ENCODE measurements around the gene NME1. TPM values are rescaled to one million over a fixed set of nuclear protein-coding genes. Genes with fewer than 3 reads are reported as not detected.

The NME1 gene
- total and polyA plus RNA-seq, 7 experiments from 2014 or later: 13.4 to 159 (median 21.1) TPM

DNA sequence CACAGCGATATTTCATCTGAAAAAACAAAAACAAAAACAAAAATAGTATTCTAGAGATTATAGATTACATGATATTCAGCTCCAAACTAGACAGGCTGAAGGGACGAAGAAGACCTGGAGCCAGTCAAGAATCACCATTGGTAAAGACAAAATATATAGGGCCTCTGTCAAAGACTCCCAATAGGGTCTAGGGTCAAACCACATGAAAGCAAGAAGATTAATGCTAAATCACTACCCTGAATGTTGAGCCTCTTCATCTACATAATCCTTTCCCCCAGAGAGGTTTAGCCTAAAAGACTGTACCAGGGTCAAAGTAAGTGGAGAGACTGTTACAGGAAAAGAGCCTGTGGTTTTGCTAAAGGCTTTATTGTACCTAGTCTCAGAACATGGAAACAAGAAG, 10.8 kb upstream of the NME1 start:
- Histone ChIP-seq H3K4me3 (ENCODE audit: low read length) (no peak overlapping the region), H3K27ac (ENCODE audit: low read depth, low read length) (no peak overlapping the region), H3K4me1 (ENCODE audit: control insufficient read depth in 2 of 2, insufficient read depth in 2 of 2, low read length in 2 of 2) (no peaks in the 10 kb centered on the region), H3K9me3 (ENCODE audit: control insufficient read depth in 2 of 3, low read length in 3 of 3) (no peaks in the 10 kb centered on the region), H3K27me3 (ENCODE audit: control insufficient read depth in 2 of 2, insufficient read depth in 2 of 2, low read length in 2 of 2) (no peaks in the 10 kb centered on the region), H3K36me3 (ENCODE audit: control insufficient read depth in 2 of 3, insufficient read depth in 3 of 3, low read length in 3 of 3) (no peaks in the 10 kb centered on the region)
- DNase-seq (no peak), ATAC-seq (no peak)
- intact Hi-C loops (cut with micrococcal nuclease): no loop called here
- Mint-ChIP-seq H3K36me3 (peaks cover 0 to 4% (median 0%) of the 10 kb centered on the region in 5 donors), H3K27me3 (no peaks in the 10 kb centered on the region), H3K9me3 (no peaks in the 10 kb centered on the region), H3K4me3 (no peak overlapping the region), H3K4me1 (peaks cover 0 to 4% (median 0%) of the 10 kb centered on the region in 7 donors), H3K27ac (no peak overlapping the region)
- CTCF ChIA-PET: interaction anchor here (1.0 kb wide), 1 partner anchor 11 kb away, joined by 3 read pairs; the partner anchor contains the start of gene NME1
- POLR2A ChIA-PET: no interaction called here

DNA sequence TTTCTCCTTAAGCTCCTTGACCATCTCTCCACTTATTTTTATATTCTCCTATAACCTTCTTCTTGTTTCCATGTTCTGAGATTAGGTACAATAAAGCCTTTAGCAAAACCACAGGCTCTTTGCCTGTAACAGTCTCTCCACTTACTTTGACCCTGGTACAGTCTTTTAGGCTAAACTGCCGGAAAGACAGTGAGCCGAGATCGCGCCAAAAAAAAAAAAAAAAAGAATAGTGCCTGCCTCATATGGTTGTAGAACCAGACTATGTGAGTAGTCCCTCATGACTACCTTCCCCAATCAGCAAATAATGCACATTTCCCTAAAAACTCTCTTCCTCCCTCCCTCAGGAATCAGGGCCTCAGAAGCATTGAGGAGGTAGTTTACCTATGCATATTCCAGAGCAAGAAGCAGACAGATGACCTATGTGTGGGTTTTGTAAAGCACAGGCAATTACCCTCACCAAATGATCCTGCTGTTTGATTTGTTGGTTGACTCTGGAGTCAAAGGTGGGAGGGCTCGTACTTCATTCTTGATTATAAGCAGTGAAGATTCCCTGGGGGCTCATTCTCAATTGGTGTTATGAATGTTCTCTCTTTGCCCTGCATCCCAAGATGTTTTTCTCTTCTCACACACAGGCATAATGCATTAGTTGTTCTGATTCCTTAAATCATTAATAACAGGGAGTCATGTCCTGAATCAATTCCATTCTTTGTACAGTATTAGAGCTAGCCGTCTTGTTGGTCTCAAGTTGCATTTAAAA, 8.9 kb upstream of the NME1 start:
- Histone ChIP-seq H3K4me1 (ENCODE audit: control insufficient read depth in 2 of 2, insufficient read depth in 2 of 2, low read length in 2 of 2) (no peaks in the 10 kb centered on the region), H3K36me3 (ENCODE audit: control insufficient read depth in 2 of 3, insufficient read depth in 3 of 3, low read length in 3 of 3) (no peaks in the 10 kb centered on the region), H3K4me3 (ENCODE audit: low read length) (no peak overlapping the region), H3K9me3 (ENCODE audit: control insufficient read depth in 2 of 3, low read length in 3 of 3) (no peaks in the 10 kb centered on the region), H3K27me3 (ENCODE audit: control insufficient read depth in 2 of 2, insufficient read depth in 2 of 2, low read length in 2 of 2) (no peaks in the 10 kb centered on the region), H3K27ac (ENCODE audit: low read depth, low read length) (no peak overlapping the region)
- Mint-ChIP-seq H3K9me3 (no peaks in the 10 kb centered on the region), H3K4me1 (peaks cover 0 to 4% (median 0%) of the 10 kb centered on the region in 7 donors), H3K27me3 (no peaks in the 10 kb centered on the region), H3K4me3 (no peak overlapping the region), H3K27ac (no peak overlapping the region), H3K36me3 (peaks cover 0 to 4% (median 0%) of the 10 kb centered on the region in 5 donors)
- ATAC-seq (no peak), DNase-seq (no peak)
- intact Hi-C loops (cut with micrococcal nuclease): no loop called here
- ChIA-PET CTCF (no interaction called here), POLR2A (no interaction called here)

DNA sequence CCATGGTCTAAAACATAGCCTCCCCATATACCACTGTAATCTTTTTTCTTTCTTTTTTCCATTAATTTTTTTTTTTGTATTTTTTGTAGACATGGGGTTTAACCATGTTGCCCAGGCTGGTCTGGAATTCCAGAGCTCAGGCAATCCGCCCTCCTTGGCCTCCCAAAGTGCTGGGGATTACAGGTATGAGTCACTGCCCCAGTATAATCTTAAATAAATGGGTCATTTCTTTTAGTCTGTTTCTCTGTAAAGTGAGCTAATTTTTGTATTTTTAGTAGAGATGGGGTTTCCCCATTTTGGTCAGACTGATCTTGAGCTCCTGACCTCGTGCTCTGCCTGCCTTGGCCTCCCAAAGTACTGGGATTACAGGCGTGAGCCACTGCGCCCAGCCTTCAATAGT, 5.7 kb upstream of the NME1 start:
- ChIA-PET CTCF (no interaction called here), POLR2A (no interaction called here)
- no peaks in the 10 kb centered on the region for H3K36me3 ChIP-seq (ENCODE audit: control insufficient read depth in 2 of 3, insufficient read depth in 3 of 3, low read length in 3 of 3)
- Mint-ChIP-seq H3K27ac (peak overlapping the region in 1 of 9 donors; percentile 6), H3K36me3 (no peaks in the 10 kb centered on the region), H3K27me3 (no peaks in the 10 kb centered on the region), H3K9me3 (no peaks in the 10 kb centered on the region), H3K4me1 (peaks cover 0 to 4% (median 0%) of the 10 kb centered on the region in 7 donors), H3K4me3 (no peak overlapping the region)
- H3K9me3 ChIP-seq (ENCODE audit: control insufficient read depth in 2 of 3, low read length in 3 of 3): no peaks in the 10 kb centered on the region
- no peak for ATAC-seq
- H3K4me3 ChIP-seq (ENCODE audit: low read length): no peak overlapping the region
- intact Hi-C loops (cut with micrococcal nuclease): no loop called here
- no peaks in the 10 kb centered on the region for H3K27me3 ChIP-seq (ENCODE audit: control insufficient read depth in 2 of 2, insufficient read depth in 2 of 2, low read length in 2 of 2)
- H3K27ac ChIP-seq (ENCODE audit: low read depth, low read length): no peak overlapping the region
- H3K4me1 ChIP-seq (ENCODE audit: control insufficient read depth in 2 of 2, insufficient read depth in 2 of 2, low read length in 2 of 2): peaks cover 1 to 3% of the 10 kb centered on the region in 2 donors
- DNase-seq: no peak

DNA sequence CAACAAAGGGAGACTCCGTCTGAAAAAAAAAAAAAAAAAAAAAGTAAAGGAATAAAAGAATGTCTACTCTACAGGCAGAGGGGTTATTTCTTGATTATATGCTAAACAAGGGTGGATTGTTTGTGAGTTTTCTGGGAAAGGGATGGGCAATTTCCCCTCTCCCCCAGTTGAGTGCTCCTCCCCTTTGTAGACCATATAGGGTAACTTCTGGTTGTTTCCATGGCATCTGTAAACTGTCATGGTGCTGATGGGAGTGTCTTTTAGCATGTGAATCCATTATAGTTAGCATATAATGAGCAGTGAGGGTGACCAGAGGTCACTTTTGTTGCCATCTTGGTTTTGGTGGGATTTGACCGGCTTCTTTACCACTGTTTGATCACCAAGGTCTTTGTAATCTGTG, 4.2 kb upstream of the NME1 start:
- Mint-ChIP-seq H3K27ac (no peak overlapping the region), H3K9me3 (no peaks in the 10 kb centered on the region), H3K4me3 (no peak overlapping the region), H3K27me3 (no peaks in the 10 kb centered on the region), H3K4me1 (peaks cover 0 to 4% (median 0%) of the 10 kb centered on the region in 7 donors), H3K36me3 (no peaks in the 10 kb centered on the region)
- POLR2A ChIA-PET: no interaction called here
- intact Hi-C loops (cut with micrococcal nuclease): no loop called here
- ATAC-seq (no peak), DNase-seq (no peak)
- no peak overlapping the region for H3K27ac ChIP-seq (ENCODE audit: low read depth, low read length)
- H3K36me3 ChIP-seq (ENCODE audit: control insufficient read depth in 2 of 3, insufficient read depth in 3 of 3, low read length in 3 of 3): no peaks in the 10 kb centered on the region
- no peaks in the 10 kb centered on the region for H3K27me3 ChIP-seq (ENCODE audit: control insufficient read depth in 2 of 2, insufficient read depth in 2 of 2, low read length in 2 of 2)
- no peak overlapping the region for H3K4me3 ChIP-seq (ENCODE audit: low read length)
- H3K9me3 ChIP-seq (ENCODE audit: control insufficient read depth in 2 of 3, low read length in 3 of 3): no peaks in the 10 kb centered on the region
- CTCF ChIA-PET: no interaction called here
- peaks cover 8 to 10% of the 10 kb centered on the region in 2 donors for H3K4me1 ChIP-seq (ENCODE audit: control insufficient read depth in 2 of 2, insufficient read depth in 2 of 2, low read length in 2 of 2)

DNA sequence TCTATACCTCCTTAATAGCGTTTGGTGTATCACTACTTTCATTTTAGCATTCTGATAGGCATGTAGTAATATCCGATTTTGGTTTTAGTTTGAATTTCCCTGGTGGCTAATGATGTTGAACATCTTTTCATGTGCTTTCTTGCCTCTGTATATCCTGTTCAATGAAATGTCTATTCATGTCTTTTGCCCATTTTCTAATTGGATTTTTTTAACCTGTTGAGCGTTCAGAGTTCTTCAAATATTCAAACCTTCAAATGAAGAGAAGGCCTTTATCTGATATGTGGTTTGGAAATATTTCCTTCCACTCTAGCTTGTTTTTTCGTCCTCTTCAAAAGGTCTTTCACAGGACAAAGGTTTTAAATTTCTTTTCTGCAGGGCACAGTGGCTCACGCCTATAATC, 2.4 kb upstream of the NME1 start:
- H3K27ac Mint-ChIP-seq: no peak overlapping the region

DNA sequence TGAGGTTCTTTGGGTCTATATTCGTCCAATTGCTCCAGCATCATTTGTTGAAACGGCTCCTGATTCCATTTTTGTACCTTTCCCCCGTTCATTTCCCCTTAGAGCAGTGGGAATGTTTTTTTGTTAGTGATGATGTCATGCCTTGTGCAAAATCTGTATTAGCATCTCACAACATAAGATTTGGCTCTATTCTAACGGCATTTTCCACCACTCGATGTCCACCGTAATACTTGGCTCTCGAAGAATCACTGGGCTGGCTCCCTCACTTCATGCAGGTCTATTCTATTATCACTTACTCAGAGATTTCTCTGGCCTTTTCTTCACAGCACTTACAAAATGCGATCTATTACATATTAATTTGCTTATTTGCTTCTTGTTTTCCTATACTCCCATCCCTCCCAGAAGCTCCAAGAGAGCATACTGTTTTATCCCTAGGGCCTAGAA, 571 bp upstream of the NME1 start:
- H3K27me3 Mint-ChIP-seq: no peaks in the 10 kb centered on the region
- CTCF ChIA-PET: interaction anchor here (0.5 to 3.4 kb wide), 12 partner anchors 10 to 301 kb away, joined by 3 to 68 read pairs (median 3); no protein-coding TSS in a partner anchor
- POLR2A ChIA-PET: interaction anchor here (0.7 to 2.0 kb wide), 12 partner anchors 10 to 287 kb away, joined by 3 to 26 read pairs (median 6); partner anchors contain the start of genes NME2, SPAG9 and TOB1

More for the DNA sequence above, 2.4 kb upstream of the NME1 start:
- peaks cover 15% of the 10 kb centered on the region in 2 donors for H3K4me1 ChIP-seq (ENCODE audit: control insufficient read depth in 2 of 2, insufficient read depth in 2 of 2, low read length in 2 of 2)
- no peak overlapping the region for H3K4me3 Mint-ChIP-seq
- H3K9me3 ChIP-seq (ENCODE audit: control insufficient read depth in 2 of 3, low read length in 3 of 3): no peaks in the 10 kb centered on the region
- ATAC-seq (no peak), DNase-seq (no peak)
- CTCF ChIA-PET: interaction anchor here (3.4 kb wide), 1 partner anchor 151 kb away, joined by 68 read pairs; no protein-coding TSS in a partner anchor
- intact Hi-C loops (cut with micrococcal nuclease): loop anchor here in 1 of 2 donors (5.0 to 10.0 kb wide), 3 partner anchors 299 to 606 kb away; partner anchors contain the start of genes ANKRD40 and SPATA20
- H3K27me3 ChIP-seq (ENCODE audit: control insufficient read depth in 2 of 2, insufficient read depth in 2 of 2, low read length in 2 of 2): no peaks in the 10 kb centered on the region
- H3K27me3 Mint-ChIP-seq: no peaks in the 10 kb centered on the region
- no peak overlapping the region for H3K27ac ChIP-seq (ENCODE audit: low read depth, low read length)
- peaks cover 0 to 9% (median 5%) of the 10 kb centered on the region in 7 donors for H3K4me1 Mint-ChIP-seq
- no peaks in the 10 kb centered on the region for H3K9me3 Mint-ChIP-seq
- no peaks in the 10 kb centered on the region for H3K36me3 ChIP-seq (ENCODE audit: control insufficient read depth in 2 of 3, insufficient read depth in 3 of 3, low read length in 3 of 3)
- POLR2A ChIA-PET: no interaction called here
- H3K4me3 ChIP-seq (ENCODE audit: low read length): no peak overlapping the region
- H3K36me3 Mint-ChIP-seq: peaks cover 0 to 4% (median 0%) of the 10 kb centered on the region in 5 donors

More for the DNA sequence above, 571 bp upstream of the NME1 start:
- Histone ChIP-seq H3K36me3 (ENCODE audit: control insufficient read depth in 2 of 3, insufficient read depth in 3 of 3, low read length in 3 of 3) (peaks cover 0 to 9% (median 0%) of the 10 kb centered on the region in 3 experiments), H3K4me1 (ENCODE audit: control insufficient read depth in 2 of 2, insufficient read depth in 2 of 2, low read length in 2 of 2) (peaks cover 15% of the 10 kb centered on the region in 2 donors), H3K4me3 (ENCODE audit: low read length) (peak overlapping the region; percentile 8), H3K27me3 (ENCODE audit: control insufficient read depth in 2 of 2, insufficient read depth in 2 of 2, low read length in 2 of 2) (no peaks in the 10 kb centered on the region), H3K9me3 (ENCODE audit: control insufficient read depth in 2 of 3, low read length in 3 of 3) (no peaks in the 10 kb centered on the region), H3K27ac (ENCODE audit: low read depth, low read length) (peak overlapping the region; percentile 75)
- ATAC-seq (no peak), DNase-seq (no peak)
- Mint-ChIP-seq H3K4me1 (peaks cover 0 to 15% (median 6%) of the 10 kb centered on the region in 7 donors), H3K4me3 (no peak overlapping the region), H3K9me3 (no peaks in the 10 kb centered on the region), H3K36me3 (peaks cover 0 to 12% (median 4%) of the 10 kb centered on the region in 5 donors), H3K27ac (no peak overlapping the region)
- intact Hi-C loops (cut with micrococcal nuclease): loop anchor here (1.0 to 10.0 kb wide), 18 partner anchors 14 to 608 kb away; partner anchors contain the start of genes MBTD1 (in 2 of the 2), NME2 (in 2 of the 2), UTP18 (in 2 of the 2) and ANKRD40 (in 1 of the 2)

Measured in naive thymus-derived CD4-positive, alpha-beta T cell (primary cell).